ENCODE data around the gene CHRNB4. TPM values are rescaled to one million over a fixed set of nuclear protein-coding genes. Genes with fewer than 3 reads are reported as not detected.

The CHRNB4 gene
- total and polyA plus RNA-seq, 10 of the 15 experiments (the other 5 are each of a cell fraction or from before 2014, with no cell fraction given), result 0.10 TPM; not detected in 9

GRCh38 chr15:78689626-78690025 lies 48.6 kb upstream of the CHRNB4 start:
- Histone ChIP-seq H3K79me2 (ENCODE audit: control insufficient read depth, insufficient read depth, low read length) (no peaks in the 10 kb centered on the region), H3K27ac (ENCODE audit: control insufficient read depth, insufficient read depth) (no peak overlapping the region), H3K9me3 (replicated peaks; ENCODE audit: control insufficient read depth, insufficient read depth, low read length) (no peaks in the 10 kb centered on the region), H3K4me1 (ENCODE audit: control insufficient read depth, insufficient read depth, low read length) (no peaks in the 10 kb centered on the region), H3K36me3 (ENCODE audit: control insufficient read depth in 2 of 2, insufficient read depth in 2 of 2, low read length in 1 of 2) (no peaks in the 10 kb centered on the region), H3K9ac (ENCODE audit: control insufficient read depth, insufficient read depth, low read length) (no peak overlapping the region), H3K4me2 (ENCODE audit: control insufficient read depth, insufficient read depth) (no peak overlapping the region), H3K27me3 (replicated peaks in 1 of 2; ENCODE audit: control insufficient read depth in 2 of 2, insufficient read depth in 2 of 2, low read length in 1 of 2) (no peaks in the 10 kb centered on the region; a peak in 1 of 4 replicates), H3K4me3 (no peak overlapping the region), H4K20me1 (ENCODE audit: control insufficient read depth, insufficient read depth) (no peaks in the 10 kb centered on the region), H2AFZ (ENCODE audit: control insufficient read depth, low read depth, low read length) (no peak overlapping the region)
- no peak for DNase-seq (ENCODE audit: low read depth, low spot score)
- intact Hi-C loops (cut with micrococcal nuclease; ENCODE audit: unreplicated experiment), result no loop called here
- in situ Hi-C loops (cut with MboI), result no loop called here
- ChIA-PET SMC1A (ENCODE audit: uncharacterized antibody, unreplicated experiment) (no interaction called here), CTCF (no interaction called here), RAD21 (ENCODE audit: unreplicated experiment) (no interaction called here), POLR2A (no interaction called here)
- BruUV-seq (replicated peaks), result no TSS peak
- no peak for ATAC-seq
- no peak for FAIRE-seq
- no peak for TF ChIP-seq BACH1 (IDR thresholded peaks at IDR 0.05; ENCODE audit: borderline replicate concordance)
- no peak for TF ChIP-seq ZNF217 (IDR thresholded peaks at IDR 0.05)
- TF ChIP-seq ZBTB4 (CRISPR knock-in tag; IDR thresholded peaks at IDR 0.05), result no peak
- no peak for TF ChIP-seq NFXL1 (IDR thresholded peaks at IDR 0.05; ENCODE audit: borderline replicate concordance)
- TF ChIP-seq NFYB (IDR thresholded peaks at IDR 0.05; ENCODE audit: insufficient read depth, low read depth, low read length), result no peak
- no peak for TF ChIP-seq HDGF (IDR thresholded peaks at IDR 0.05)
- no peak for TF ChIP-seq ZBED1 (IDR thresholded peaks at IDR 0.05; ENCODE audit: borderline replicate concordance)
- TF ChIP-seq YBX1 (IDR thresholded peaks at IDR 0.05), result no peak
- no peak for TF ChIP-seq RELB (IDR thresholded peaks at IDR 0.05; ENCODE audit: low read depth)
- TF ChIP-seq IRF5 (IDR thresholded peaks at IDR 0.05; ENCODE audit: borderline replicate concordance), result no peak
- no peak for TF ChIP-seq PRDM15 (CRISPR knock-in tag; IDR thresholded peaks at IDR 0.05)
- no peak for TF ChIP-seq RFX5 (IDR thresholded peaks at IDR 0.05; ENCODE audit: low read depth, low read length)
- TF ChIP-seq GABPA (IDR thresholded peaks at IDR 0.05; ENCODE audit: low read depth), result no peak
- TF ChIP-seq TCF12 (IDR thresholded peaks at IDR 0.05; ENCODE audit: low read depth, low read length), result no peak
- no peak for TF ChIP-seq SIN3A (IDR thresholded peaks at IDR 0.05; ENCODE audit: low read depth, low read length)
